A673 (cell line): ENCODE data around the gene LENG8. TPM values are rescaled to one million over a fixed set of nuclear protein-coding genes. Genes with fewer than 3 reads are reported as not detected.

ENCODE experiments used
- BruUV-seq: library from RNA; stranded (reverse); fragments of 400-500 nt; replicated peaks from 2 replicates; lab custom pipeline; 2021; lab: Mats Ljungman, UMichigan
- CTCF ChIA-PET: fragments of 300-600 bp; sonication (Branson Sonifier 250); formaldehyde crosslinking; loops from one replicate; lab custom pipeline; 2022; ENCODE audit warnings: antibody characterized with exemption; lab: Charles Lee
- POLR2A ChIA-PET: fragments of 300-600 bp; sonication (Branson Sonifier 250); formaldehyde crosslinking; loops from one replicate; lab custom pipeline; 2022; ENCODE audit warnings: antibody characterized with exemption; ENCODE audit not compliant: low non-redundant PET; lab: Charles Lee
- DNase-seq: peaks from one replicate; pipeline ENCODE4 v3.0.0-alpha.2; 2015; ENCODE audit warnings: low spot score
- H3K27ac ChIP-seq: fragments of 200-600 bp; sonication (generic); 2 replicates; pipeline ENCODE4 v1.5.1; 2016; ENCODE audit warnings: mixed run types, low read depth, mild to moderate bottlenecking, mixed read lengths, antibody characterized with exemption, low read length; ENCODE audit not compliant: poor library complexity, severe bottlenecking
- H3K27me3 ChIP-seq: fragments of 200-600 bp; sonication (generic); replicated peaks from 2 replicates; pipeline ENCODE4 v1.6.1; 2017; ENCODE audit warnings: mixed run types, low read depth, mild to moderate bottlenecking, mixed read lengths, antibody characterized with exemption, low read length; ENCODE audit not compliant: insufficient read depth, poor library complexity
- H3K36me3 ChIP-seq: fragments of 200-600 bp; sonication (generic); 2 replicates; pipeline ENCODE4 v1.6.1; 2016; ENCODE audit warnings: mixed run types, mild to moderate bottlenecking, mixed read lengths, antibody characterized with exemption, low read length; ENCODE audit not compliant: insufficient read depth, poor library complexity, severe bottlenecking
- H3K4me1 ChIP-seq: fragments of 200-600 bp; sonication (generic); 2 replicates; pipeline ENCODE4 v1.6.1; 2017; ENCODE audit warnings: mixed run types, mild to moderate bottlenecking, mixed read lengths, antibody characterized with exemption, low read length; ENCODE audit not compliant: insufficient read depth, poor library complexity, severe bottlenecking
- H3K4me3 ChIP-seq: fragments of 200-600 bp; sonication (generic); 2 replicates; pipeline ENCODE4 v1.5.1; 2016; ENCODE audit warnings: low read depth, mixed run types, mild to moderate bottlenecking, mixed read lengths, low read length; ENCODE audit not compliant: poor library complexity, severe bottlenecking
- H3K9me3 ChIP-seq: fragments of 200-600 bp; sonication (generic); 2 replicates; pipeline ENCODE4 v1.6.1; 2016; ENCODE audit warnings: mixed run types, low read depth, mild to moderate bottlenecking, mixed read lengths, antibody characterized with exemption, low read length; ENCODE audit not compliant: poor library complexity, severe bottlenecking
- EZH2 ChIP-seq: fragments of 200-600 bp; sonication (generic); IDR thresholded peaks from 2 replicates; pipeline ENCODE4 v1.6.1; 2017; ENCODE audit warnings: borderline replicate concordance, low read depth, mild to moderate bottlenecking, mixed read lengths, antibody characterized with exemption, low read length; ENCODE audit not compliant: poor library complexity, severe bottlenecking
- intact Hi-C: fragments of 100-400 bp; cut with micrococcal nuclease; formaldehyde crosslinking; loops from one replicate; pipeline ENCODE4 v1.10.0; 2022; ENCODE audit not compliant: unreplicated experiment
- total RNA-seq: library from RNA; stranded (reverse); gene quantifications from 2 replicates; pipeline ENCODE4 v1.2.3, GENCODE V29; 2021
- TF ChIP-seq, protein P1 (sequence below): fragments of 300-800, 200-600 bp; sonication (generic); conservative IDR thresholded peaks from 2 replicates; pipeline ENCODE4 v1.5.1; 2017; ENCODE audit warnings: low read depth, mild to moderate bottlenecking, antibody characterized with exemption, low read length, moderate library complexity, mixed read lengths

LENG8 gene
- total RNA-seq, 1 experiment from 2014 or later, result 129 TPM

DNA sequence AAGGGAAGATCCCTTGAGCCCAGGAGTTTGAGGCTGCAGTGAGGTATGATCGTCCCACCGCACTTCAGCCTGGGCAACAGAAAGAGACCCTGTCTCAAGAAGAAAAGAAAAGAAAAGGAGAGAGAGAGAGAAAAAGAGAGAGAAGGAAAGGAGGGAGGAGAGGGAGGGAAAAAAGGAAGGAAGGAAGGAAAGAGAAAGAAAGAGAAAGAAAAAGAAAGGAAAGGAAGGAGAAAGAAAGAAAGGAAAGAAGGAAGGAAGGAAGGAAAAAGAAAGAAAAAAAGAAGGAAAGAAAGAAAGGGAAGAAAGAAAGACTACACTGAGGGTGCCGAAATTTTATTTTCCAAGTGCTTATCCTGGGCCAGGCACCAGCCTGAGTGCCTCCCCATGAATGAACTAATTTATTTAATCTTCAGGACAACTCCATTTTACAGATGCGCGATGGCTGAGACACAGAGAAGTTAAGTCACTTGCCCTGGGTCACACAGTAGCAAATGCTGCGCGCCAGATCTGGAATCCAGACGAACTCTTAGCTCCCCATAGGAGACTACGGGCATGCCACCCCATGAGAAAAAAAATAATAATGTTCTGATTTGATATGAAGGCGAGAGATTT is 21.4 kb downstream of the LENG8 start:
- ChIA-PET CTCF (no interaction called here), POLR2A (no interaction called here)
- TSS peak; percentile 37 for BruUV-seq
- no peak for TF ChIP-seq EZH2
- TF ChIP-seq, protein P1, sequence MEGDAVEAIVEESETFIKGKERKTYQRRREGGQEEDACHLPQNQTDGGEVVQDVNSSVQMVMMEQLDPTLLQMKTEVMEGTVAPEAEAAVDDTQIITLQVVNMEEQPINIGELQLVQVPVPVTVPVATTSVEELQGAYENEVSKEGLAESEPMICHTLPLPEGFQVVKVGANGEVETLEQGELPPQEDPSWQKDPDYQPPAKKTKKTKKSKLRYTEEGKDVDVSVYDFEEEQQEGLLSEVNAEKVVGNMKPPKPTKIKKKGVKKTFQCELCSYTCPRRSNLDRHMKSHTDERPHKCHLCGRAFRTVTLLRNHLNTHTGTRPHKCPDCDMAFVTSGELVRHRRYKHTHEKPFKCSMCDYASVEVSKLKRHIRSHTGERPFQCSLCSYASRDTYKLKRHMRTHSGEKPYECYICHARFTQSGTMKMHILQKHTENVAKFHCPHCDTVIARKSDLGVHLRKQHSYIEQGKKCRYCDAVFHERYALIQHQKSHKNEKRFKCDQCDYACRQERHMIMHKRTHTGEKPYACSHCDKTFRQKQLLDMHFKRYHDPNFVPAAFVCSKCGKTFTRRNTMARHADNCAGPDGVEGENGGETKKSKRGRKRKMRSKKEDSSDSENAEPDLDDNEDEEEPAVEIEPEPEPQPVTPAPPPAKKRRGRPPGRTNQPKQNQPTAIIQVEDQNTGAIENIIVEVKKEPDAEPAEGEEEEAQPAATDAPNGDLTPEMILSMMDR, result no peak
- no peak for DNase-seq
- no peaks in the 10 kb centered on the region for H3K9me3 ChIP-seq
- H3K27me3 ChIP-seq, result no peaks in the 10 kb centered on the region
- peak overlapping the region; percentile 69 for H3K4me3 ChIP-seq
- peaks cover 36% of the 10 kb centered on the region for H3K4me1 ChIP-seq
- peak overlapping the region; percentile 85 for H3K27ac ChIP-seq
- no peaks in the 10 kb centered on the region for H3K36me3 ChIP-seq
- intact Hi-C loops, result no loop called here

DNA sequence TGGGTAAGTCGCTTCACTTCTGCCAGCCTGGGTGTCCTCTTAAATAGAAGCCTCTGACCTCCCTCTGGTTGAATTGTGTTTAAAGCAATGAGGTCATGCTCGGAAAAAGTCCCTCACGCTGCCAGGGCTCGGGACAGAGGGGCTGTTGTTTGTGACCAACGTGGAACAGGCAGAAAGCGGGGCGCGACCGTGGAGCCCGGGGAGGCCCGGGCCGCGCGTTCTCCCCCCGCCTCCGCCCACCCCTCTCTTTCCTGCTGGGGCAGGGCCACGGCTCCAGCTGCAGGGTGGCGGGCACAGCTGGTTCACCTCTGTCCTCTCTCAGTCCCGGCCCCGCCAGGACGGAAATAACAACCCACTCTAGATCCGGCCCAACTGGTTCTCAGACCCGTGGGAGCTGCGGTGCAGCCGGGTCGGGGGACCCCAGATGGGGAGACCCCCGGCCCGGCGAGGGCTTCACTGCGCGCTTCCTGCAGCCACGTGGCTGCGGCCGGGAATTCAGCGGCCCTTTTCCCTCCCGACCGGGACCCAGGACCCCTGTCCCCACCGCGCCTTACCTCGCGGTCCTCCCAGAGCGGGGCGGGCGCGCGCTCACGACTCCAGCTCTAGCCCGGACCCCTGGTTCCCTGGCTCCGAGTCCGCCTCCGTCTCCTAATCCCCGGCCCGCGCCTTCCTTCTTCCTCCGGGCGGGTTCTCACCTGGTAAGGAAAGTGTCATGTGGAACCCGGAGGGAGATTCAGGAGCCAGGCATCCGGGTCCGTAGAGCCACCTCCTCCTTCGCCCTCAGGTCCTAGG is 22.2 kb downstream of the LENG8 start:
- ChIA-PET CTCF (no interaction called here), POLR2A (no interaction called here)
- BruUV-seq, result no TSS peak
- peak; percentile 42 for DNase-seq
- Histone ChIP-seq H3K9me3 (no peaks in the 10 kb centered on the region), H3K27ac (peak overlapping the region; percentile 85), H3K27me3 (no peaks in the 10 kb centered on the region), H3K4me3 (peak overlapping the region; percentile 69), H3K4me1 (peaks cover 36% of the 10 kb centered on the region), H3K36me3 (no peaks in the 10 kb centered on the region)
- TF ChIP-seq EZH2, result no peak
- TF ChIP-seq, protein P1, result no peak
- intact Hi-C loops, result no loop called here

DNA sequence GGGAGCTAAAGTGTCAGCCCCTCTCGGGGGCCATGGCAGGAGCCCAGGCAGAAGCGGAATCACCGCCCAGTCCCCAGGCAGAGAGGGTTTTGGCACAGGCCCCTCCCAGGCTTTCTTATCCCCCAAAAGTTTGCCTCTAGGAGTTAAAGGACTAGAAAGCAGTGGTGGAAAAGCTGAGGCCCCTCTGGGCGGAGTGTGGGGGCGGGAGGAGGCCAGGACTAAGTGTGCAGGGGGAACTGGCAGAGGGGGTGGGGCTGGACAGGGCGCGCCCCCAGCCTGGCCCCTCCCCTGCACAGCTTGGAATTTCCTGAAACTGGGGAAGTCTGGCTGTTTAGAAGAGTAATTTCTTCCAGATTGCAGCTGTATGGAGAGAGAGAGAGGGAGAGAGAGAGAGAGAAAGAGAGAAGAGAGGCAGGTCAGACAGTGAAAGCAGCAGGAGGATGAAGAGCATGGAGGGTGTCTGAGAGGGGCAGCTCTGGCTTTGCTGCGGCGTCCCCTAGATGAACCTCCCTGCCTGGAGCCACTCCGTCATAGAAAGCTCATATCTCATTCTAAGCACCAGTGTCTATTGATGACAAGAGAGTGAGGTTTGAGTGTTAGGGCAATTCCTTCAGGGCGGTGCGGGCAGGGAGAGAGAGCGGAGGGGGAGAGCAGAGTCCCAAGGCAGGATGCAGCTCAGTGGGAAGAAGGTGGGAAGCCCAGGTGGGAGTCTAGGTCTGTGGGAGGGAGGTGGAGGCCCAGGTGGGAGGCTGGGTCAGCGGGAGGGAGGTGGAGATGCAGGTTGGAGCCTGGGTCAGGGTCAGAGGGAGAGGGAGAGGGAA is 24.3 kb downstream of the LENG8 start, which contains the start of gene CDC42EP5:
Gene CDC42EP5, minus strand, starts transcription at position 226 of the 821 bp plus-strand sequence. CDS start 7,749 bp downstream, outside the sequence.
- BruUV-seq, result no TSS peak
- H3K27ac ChIP-seq, result peak within 1 kb of the TSS; percentile 97

More for the DNA sequence above, 24.3 kb downstream of the LENG8 start, which contains the start of gene CDC42EP5:
- no peak for TF ChIP-seq EZH2
- TF ChIP-seq, protein P1, result no peak
- intact Hi-C loops, result no loop called here
- DNase-seq, result peak; percentile 97
- Histone ChIP-seq H3K36me3 (no peaks in the 10 kb centered on the region), H3K9me3 (no peaks in the 10 kb centered on the region), H3K4me1 (peaks cover 33% of the 10 kb centered on the region), H3K27me3 (no peaks in the 10 kb centered on the region), H3K4me3 (peak within 1 kb of the TSS; percentile 64)
- ChIA-PET CTCF (interaction anchor here (0.6 to 0.9 kb wide), 2 partner anchors 11 to 204 kb away, joined by 3 to 4 read pairs; no protein-coding TSS in a partner anchor), POLR2A (interaction anchor here (0.6 to 1.0 kb wide), 4 partner anchors 10 to 808 kb away, joined by 3 to 12 read pairs (median 5); partner anchors contain the start of gene LENG9)
